Measurements from ENCODE around the gene SLC11A2.

DNA sequence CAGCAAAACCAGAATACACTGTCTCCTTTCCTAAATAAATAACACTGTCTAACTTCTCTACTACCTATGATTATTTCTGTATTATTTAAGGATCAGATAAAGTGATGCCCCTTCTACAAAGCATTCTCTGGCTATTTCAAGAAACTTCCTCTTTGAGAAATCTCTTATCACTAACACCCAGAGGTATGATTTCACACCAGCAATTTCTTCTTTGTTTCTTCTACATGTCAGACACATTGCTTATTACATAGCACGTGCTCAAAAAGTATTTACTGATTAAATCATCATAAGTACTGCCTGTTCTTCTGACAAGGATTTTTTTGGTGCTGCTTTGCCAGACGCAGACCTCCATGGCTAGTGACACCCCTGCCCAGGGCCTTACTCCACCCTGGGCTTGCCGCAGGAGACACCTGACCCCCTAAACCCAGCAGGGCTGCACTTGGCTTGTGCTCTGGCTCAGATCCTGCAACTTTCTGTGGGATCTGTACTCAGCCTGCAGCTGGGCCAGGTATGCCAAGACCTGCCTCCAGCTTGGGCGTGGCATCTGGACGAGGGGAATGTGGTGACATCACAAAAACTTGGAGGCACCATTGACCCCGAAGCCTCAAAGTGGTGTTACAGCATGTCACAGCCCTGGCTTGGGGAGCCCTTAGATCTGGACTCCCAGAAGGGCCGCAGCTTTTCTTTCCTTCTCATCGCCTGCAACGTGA lies 89.2 kb downstream of the SLC11A2 start:
- TF ChIP-seq, protein P1, sequence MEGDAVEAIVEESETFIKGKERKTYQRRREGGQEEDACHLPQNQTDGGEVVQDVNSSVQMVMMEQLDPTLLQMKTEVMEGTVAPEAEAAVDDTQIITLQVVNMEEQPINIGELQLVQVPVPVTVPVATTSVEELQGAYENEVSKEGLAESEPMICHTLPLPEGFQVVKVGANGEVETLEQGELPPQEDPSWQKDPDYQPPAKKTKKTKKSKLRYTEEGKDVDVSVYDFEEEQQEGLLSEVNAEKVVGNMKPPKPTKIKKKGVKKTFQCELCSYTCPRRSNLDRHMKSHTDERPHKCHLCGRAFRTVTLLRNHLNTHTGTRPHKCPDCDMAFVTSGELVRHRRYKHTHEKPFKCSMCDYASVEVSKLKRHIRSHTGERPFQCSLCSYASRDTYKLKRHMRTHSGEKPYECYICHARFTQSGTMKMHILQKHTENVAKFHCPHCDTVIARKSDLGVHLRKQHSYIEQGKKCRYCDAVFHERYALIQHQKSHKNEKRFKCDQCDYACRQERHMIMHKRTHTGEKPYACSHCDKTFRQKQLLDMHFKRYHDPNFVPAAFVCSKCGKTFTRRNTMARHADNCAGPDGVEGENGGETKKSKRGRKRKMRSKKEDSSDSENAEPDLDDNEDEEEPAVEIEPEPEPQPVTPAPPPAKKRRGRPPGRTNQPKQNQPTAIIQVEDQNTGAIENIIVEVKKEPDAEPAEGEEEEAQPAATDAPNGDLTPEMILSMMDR (conservative IDR thresholded peaks at IDR 0.05 in 1 of 2, IDR thresholded peaks at IDR 0.05 in 1 of 2; ENCODE audit: extremely low read depth in 1 of 2, insufficient read depth in 1 of 2, low read depth in 1 of 2, low read length in 2 of 2), result no peak
- TF ChIP-seq EZH2 (IDR thresholded peaks at IDR 0.05; ENCODE audit: borderline replicate concordance, low read length), result no peak

Data from mammary epithelial cell (primary cell).